ENCODE data around the gene CATSPERZ. TPM values are rescaled to one million over a fixed set of nuclear protein-coding genes. Genes with fewer than 3 reads are reported as not detected.

CATSPERZ gene
- polyA plus RNA-seq, 10 donors = 0.23 to 0.54 (median 0.34) TPM; not detected in 7

DNA sequence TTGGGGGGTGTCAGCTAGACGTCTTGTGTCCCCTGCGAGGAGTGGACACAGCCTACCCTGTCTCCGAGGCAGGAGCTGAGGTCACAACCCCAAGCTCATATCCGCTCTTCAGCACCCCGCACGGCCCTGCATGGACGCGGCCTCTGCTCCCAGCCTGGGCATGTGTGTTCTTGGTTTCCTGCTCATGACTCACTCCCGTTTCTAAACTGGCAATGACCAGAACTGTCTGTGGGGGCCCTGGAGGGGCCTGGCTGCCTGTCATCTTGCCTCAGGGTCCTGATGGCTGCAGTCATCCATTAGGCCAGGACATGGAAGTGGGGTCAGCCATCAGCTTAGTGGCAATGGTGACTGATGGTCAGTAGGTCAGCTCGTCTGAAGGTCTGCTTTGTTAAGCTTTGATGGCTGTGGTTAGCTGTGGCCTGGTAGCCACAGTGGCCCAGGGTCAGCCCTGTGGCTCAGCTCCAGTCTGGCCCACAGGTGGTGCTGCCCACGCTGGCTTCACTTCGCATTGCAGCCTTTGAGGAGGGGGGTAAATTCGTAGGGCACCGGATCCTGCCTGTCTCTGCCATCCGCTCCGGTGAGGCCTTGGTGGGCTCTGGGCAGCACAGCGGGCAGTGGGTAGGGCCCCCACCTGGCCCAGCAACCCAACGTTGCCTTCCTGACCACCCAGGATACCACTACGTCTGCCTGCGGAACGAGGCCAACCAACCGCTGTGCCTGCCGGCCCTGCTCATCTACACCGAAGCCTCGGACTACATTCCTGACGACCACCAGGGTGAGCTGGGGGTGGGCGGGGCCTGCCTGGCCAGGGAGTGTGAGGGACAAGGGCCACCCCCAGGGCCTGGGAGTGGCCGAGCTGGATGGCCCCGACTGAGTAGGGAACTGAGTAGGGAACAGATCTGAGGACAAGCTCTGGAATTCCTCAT, 36.9 kb upstream of the CATSPERZ start:
- no peak for DNase-seq

DNA sequence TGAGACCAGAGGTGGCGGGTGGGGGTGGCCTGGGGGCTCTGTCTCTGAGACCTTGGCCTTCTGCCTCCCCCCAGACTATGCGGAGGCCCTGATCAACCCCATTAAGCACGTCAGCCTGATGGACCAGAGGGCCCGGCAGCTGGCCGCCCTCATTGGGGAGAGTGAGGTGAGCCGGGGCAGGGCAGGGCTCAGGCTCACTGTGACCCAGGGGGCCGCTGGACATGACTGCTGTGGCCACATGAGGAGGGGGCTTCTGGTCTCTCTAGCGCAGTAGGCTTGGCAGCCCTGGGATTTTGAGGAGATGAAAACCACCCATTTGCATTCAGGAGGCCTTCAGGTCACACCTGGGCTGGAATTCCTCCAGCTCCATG, 36.2 kb upstream of the CATSPERZ start:
- no peak for DNase-seq

DNA sequence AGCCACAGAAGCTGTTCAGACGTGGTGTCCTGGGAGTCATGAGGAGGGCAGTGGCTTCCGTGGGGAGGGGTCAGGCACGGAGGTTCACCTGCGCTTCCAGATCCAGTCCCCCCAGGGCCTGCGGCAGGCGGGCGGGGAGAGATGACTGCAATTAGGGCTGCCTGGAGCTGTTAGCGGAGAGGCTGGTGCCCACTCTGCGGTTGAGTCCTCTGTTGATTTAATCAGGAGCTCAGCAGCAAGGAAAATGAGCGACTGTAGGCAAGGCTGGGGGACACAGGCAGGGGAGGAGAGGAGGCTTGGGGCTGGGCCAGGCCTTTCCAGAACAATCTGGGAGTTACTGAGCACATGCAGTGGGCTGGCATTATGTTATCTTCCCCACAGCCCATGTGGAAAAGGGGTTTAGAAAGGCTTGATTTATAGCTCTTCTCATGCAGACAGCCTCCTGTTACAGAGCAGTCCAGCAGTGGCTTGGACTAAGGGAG, 35.7 kb upstream of the CATSPERZ start:
- no peak for DNase-seq

DNA sequence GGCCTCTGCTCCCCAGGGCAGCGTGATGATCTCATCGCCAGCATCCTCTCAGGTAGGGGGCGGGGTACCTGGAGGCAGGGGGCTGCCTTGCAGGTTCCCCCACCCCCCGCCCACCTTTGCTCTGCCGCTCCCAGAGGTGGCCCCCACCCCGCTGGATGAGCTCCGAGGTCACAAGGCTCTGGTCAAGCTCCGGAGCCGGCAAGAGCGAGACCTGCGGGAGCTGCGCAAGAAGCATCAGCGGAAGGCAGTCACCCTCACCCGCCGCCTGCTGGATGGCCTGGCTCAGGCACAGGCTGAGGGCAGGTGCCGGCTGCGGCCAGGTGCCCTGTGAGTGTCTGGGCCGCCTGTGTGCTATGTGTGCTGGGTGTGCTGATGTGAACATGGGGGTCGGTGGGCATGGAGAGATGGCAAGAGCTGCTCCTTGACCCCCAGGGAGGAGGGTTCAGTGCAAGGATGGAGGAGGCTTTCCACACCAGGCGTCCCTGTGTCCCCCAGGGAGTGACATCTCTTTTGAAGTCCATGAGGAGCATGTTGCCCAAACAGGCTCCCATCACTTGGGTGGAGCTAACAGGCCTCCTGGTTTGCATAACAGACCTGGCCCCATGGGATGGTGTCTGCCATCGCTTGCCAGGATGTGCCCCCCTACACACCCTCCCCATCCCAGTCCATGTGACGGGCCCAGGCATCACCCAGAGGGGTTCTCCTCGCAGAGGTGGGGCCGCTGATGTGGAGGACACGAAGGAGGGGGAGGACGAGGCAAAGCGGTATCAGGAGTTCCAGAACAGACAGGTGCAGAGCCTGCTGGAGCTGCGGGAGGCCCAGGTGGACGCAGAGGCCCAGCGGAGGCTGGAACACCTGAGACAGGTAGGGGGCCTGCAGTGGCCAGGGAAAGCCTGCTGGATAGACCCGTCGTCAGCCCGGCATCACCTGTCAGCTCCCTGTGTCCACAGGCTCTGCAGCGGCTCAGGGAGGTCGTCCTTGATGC, 34.7 kb upstream of the CATSPERZ start:
- DNase-seq = no peak

DNA sequence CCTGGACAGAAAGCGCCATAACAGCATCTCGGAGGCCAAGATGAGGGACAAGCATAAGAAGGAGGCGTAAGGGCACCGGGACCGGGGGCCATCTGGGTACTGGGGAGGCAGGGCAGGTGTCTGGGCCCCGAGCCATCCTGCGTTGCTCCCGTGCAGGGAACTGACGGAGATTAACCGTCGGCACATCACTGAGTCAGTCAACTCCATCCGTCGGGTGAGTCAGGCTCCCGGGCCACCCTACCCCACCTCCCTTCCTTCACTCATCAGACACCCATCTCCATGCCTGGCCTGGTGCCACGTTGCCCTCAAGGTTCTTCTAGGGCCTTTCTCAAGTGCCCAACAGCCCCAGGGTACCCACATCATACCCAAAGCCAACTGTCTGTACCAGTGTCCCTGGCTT, 33.8 kb upstream of the CATSPERZ start:
- no peak for DNase-seq

DNA sequence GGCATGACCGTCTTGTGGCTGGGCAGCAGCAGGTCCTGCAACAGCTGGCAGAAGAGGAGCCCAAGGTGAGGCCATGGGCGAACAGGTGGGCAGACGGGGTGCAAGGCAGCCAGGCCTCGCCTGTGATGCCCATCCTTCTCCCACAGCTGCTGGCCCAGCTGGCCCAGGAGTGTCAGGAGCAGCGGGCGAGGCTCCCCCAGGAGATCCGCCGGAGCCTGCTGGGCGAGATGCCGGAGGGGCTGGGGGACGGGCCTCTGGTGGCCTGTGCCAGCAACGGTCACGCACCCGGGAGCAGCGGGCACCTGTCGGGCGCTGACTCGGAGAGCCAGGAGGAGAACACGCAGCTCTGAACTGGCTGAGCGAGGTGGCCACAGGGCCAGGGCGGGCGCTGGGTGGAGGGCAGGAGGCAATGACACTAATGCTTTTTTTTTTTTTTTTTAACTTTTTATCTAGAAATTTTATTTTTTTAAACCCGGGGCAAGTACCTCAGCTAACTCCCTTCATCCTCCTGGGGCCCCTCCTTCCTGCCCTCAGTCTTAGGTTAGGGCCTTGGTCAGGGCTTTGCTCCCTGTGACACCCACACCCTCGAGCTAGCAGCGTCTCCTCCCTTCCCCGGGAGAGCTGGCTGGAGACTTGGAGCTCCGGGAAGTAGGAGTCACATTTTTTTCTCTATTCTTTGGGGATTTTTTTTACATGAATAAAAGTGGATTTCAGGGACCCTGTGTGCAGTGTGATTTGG, 32.8 kb upstream of the CATSPERZ start:
- no peak for DNase-seq

DNA sequence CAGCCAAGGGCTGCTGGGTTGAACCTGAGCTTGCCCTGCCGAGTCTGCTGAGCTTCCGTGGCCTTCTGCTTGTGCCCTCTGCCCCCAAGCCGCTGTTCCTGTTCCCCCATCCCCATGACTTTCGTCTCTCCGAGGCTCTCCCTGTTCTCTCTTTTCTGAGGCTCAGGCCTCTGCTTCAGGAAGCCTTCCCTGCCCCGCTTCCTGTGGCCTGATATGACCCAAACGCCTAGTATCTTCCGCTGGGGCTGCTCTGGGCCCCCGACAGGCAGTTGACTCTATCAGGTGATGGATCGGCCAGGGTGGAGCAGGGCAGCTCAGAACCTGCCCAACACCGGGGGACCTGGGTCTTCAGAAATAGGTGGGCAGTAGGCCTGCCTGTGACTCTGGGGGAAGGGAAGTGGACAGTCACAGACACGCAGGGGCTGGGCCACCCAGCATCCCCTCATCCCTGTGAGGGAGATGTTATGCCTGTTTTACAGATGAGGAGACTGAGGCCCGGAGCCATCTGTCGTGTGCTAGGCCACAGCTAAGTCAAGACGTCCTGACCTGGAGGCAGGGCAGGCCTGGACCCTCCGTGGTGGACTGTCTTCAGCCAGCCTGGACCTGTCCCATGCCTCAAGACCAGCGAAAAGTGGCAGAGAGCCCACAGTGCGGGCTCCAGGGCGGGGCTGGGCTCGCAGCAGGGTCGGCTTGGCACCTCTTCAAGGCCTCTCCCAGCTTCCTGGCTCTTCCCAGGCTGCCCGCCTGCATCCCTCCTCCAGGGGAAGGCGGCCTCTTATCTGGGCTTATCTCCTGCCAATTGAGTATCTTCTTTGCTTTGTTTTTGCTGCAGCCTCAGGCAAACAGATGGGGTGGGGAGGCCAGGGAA, 31.9 kb upstream of the CATSPERZ start:
- DNase-seq = peak in 1 of 3 donors; percentile 69

GRCh38 chr11:64268893-64269539, 31.1 kb upstream of the CATSPERZ start:
- peak in 1 of 3 donors; percentile 72 for DNase-seq

GRCh38 chr11:64269540-64270220, 30.5 kb upstream of the CATSPERZ start:
- peak; percentile 99 to 100 (median 100) for DNase-seq

DNA sequence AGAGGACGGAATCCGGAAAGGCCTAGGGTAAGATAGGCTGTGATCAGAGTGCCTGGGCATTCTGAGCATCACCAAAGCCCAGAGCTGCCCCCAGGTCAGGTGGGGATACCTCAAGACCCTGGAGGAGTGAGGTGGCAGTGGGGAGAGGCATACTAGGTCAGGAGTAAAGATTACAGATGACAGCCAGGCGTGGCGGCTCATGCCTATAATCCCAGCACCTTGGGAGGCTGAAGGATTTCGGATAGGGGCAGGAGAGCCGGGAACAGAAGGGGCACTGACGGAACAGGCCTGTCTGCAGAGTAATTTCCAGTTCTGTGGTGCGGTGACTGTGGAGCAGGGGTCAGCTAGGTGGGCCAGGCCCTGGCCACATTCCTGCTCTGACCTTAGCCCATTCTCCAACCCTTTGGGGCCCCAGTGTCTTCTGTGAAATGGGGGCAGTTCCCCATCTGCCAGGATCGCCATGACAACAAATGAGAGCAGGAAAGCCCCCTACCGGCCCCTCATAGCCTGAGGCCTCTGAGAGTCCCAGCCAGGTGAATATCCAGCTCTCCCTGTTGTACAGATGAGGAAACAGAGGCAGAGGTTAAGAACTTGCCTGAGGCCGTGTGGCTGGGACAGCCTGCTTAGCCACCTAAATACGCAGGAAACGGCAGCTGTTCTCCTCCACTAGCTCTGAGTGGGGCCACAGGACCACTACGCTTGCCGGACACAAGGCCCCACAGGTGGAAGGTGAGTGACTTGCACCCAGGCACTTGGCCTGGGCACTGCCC, 24.9 kb upstream of the CATSPERZ start:
- no peak for DNase-seq

DNA sequence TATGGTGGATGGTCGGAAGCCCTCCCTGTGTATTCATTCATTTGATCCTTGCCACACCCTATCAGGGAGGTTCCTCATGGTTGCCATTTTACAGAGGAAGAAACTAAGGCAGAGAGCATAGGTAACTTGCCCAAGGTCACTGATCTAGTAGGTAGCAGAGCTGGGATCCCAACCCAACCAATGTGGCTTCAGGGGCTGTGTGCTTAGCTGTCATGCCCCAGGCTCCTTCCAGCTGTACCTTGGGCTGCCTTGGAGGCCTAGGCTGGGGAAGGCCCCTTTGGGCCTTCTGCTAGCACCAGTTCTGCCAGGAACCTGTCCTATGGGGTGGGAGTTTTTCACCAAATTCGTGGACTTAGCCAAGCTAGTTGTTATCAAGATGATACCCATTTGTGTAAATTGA, 24.3 kb upstream of the CATSPERZ start:
- DNase-seq = no peak

DNA sequence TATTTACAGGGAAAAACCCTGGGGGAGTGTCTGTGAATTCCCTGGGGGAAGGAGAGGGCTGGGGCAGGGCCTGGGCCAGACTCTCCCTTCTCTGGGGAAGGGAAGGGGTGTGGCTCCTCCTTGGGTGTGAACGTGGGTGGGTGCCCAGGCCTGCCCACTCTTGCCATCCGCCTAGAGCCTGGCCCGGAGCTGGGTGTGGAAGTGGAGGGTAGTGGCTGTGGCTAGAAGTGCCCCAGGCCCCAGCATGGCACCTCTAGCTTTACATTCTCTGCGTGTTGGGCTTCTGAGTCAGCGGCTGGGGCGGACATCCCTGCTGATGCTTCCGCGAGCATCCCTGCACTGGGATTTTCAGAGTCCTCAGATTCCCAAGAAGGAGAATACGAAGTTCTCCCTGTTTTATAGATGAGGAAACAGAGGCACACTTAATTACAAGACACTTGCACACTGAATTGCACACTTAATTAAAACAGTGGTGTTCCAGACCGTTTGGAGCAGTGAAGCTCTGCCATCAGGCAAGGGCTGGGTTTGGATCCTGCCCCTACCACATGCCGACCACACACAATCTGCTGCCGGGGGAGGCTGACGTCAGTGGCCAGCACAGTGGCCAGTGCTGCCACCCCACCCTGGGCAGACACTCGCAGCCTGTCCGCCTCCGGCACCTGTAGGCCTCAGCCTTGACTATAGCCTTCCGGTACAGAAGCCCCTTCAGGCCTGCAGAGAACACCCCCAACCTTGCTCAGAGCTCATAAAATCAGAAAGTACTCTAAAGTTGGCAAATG, 23.3 kb upstream of the CATSPERZ start:
- no peak for DNase-seq

DNA sequence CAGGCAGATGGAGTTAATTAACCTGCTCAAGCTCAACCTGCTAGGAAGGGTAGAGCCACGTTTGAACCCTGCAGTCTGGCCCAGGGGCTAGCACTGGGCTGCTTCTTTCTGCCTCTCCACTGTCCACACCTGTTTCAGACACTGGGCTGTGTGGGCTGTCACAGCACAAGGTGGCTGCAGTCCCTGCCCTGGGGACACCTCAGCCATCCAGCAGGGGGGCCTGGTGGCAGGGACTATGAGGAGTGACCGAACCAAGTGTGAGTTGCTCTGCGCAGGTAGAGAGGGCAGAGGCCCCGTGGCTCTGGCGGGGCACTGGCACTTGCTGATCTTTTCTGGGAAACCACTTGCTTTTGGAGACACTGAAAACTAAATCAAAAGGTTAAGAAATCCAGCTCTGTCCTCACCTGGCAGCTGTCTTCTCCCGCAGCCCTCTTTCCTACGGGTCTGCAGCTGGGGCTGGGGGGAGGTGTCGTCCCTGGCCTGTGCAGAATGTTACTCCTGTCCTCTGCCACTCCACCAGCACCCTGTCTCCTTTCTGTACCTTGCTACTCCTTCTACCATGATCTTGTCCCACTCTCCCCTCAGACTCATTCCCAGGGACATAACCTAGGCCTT, 21.5 kb upstream of the CATSPERZ start:
- DNase-seq = no peak

GRCh38 chr11:64281957-64282770, 18.0 kb upstream of the CATSPERZ start:
- no peak for DNase-seq

DNA sequence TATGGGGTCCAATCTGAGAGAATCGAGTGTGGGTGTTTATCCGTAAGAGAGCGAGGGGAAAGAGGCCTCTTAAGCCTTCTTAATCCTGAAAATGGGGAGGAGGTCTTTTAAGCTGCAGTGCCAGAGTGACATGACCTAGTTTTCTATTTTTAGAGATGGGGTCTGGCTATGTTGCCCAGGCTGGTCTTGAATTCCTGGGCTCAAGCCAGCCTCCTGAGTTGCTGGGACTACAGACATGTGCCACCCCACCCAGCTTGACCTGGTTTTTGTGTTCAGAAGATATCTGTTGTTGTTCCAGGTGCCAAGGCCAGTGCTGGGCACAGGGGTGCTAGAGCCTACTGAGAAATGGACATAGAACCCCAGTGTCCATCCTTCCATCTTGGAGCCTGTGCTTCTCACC, 17.1 kb upstream of the CATSPERZ start:
- DNase-seq = no peak

Measured in muscle of back (tissue), 11 donors.